WTC11 (cell line): ENCODE measurements around the gene KLK13. TPM values are rescaled to one million over a fixed set of nuclear protein-coding genes. Genes with fewer than 3 reads are reported as not detected.

Experiments used
- ARID4B ChIP-seq: sonication (generic); formaldehyde crosslinking; IDR thresholded peaks from 2 replicates; pipeline ENCODE4 v1.8.0; 2023; ENCODE audit warnings: missing genetic modification reagents, mild to moderate bottlenecking, borderline replicate concordance
- ATF2 ChIP-seq: sonication (generic); formaldehyde crosslinking; IDR thresholded peaks from 2 replicates; pipeline ENCODE4 v1.8.1; 2022; ENCODE audit warnings: low read depth, missing genetic modification reagents, borderline replicate concordance
- ATF6 ChIP-seq: sonication (generic); formaldehyde crosslinking; IDR thresholded peaks from 2 replicates; pipeline ENCODE4 v1.8.1; 2023; ENCODE audit warnings: mild to moderate bottlenecking, missing genetic modification reagents
- CTCF ChIP-seq: fragments of 200-600 bp; IDR thresholded peaks from 2 replicates; pipeline ENCODE4 v1.8.0; 2022; ENCODE audit warnings: antibody characterized with exemption
- ELF4 ChIP-seq: sonication (generic); formaldehyde crosslinking; IDR thresholded peaks from 2 replicates; pipeline ENCODE4 v1.8.1; 2022; ENCODE audit warnings: low read depth, mild to moderate bottlenecking, moderate library complexity, missing genetic modification reagents
- EMX1 ChIP-seq: fragments of 250-450 bp; sonication (Bioruptor Pico); IDR thresholded peaks from 2 replicates; pipeline ENCODE4 v1.8.0; 2021; ENCODE audit warnings: mild to moderate bottlenecking
- ETV6 ChIP-seq: sonication (generic); formaldehyde crosslinking; IDR thresholded peaks from 2 replicates; pipeline ENCODE4 v1.8.1; 2022; ENCODE audit warnings: mild to moderate bottlenecking, missing genetic modification reagents
- FOXK1 ChIP-seq: sonication (generic); formaldehyde crosslinking; IDR thresholded peaks from 2 replicates; pipeline ENCODE4 v1.8.0; 2022; ENCODE audit warnings: mild to moderate bottlenecking, moderate library complexity, missing genetic modification reagents
- FOXP1 ChIP-seq: sonication (generic); formaldehyde crosslinking; IDR thresholded peaks from 2 replicates; pipeline ENCODE4 v1.8.0; 2022; ENCODE audit warnings: missing genetic modification reagents, mild to moderate bottlenecking, moderate library complexity, borderline replicate concordance
- IRF1 ChIP-seq: sonication (generic); formaldehyde crosslinking; IDR thresholded peaks from 2 replicates; pipeline ENCODE4 v1.8.0; 2023; ENCODE audit warnings: missing genetic modification reagents
- JUN ChIP-seq: sonication (generic); formaldehyde crosslinking; IDR thresholded peaks from 2 replicates; pipeline ENCODE4 v1.8.0; 2023; ENCODE audit warnings: mild to moderate bottlenecking, missing genetic modification reagents
- MAX ChIP-seq: sonication (generic); formaldehyde crosslinking; IDR thresholded peaks from 2 replicates; pipeline ENCODE4 v1.8.0; 2022; ENCODE audit warnings: mild to moderate bottlenecking, missing genetic modification reagents
- RORB ChIP-seq: fragments of 250-450 bp; sonication (Bioruptor Pico); IDR thresholded peaks from 2 replicates; pipeline ENCODE4 v1.9.0; 2021; ENCODE audit warnings: mild to moderate bottlenecking
- STAT6 ChIP-seq: sonication (generic); formaldehyde crosslinking; conservative IDR thresholded peaks from 2 replicates; pipeline ENCODE4 v1.8.1; 2023; ENCODE audit warnings: mild to moderate bottlenecking, low read depth, missing genetic modification reagents, moderate library complexity
- TEAD1 ChIP-seq: sonication (generic); formaldehyde crosslinking; IDR thresholded peaks from 2 replicates; pipeline ENCODE4 v1.8.0; 2022; ENCODE audit warnings: mild to moderate bottlenecking, missing genetic modification reagents
- TEAD4 ChIP-seq: sonication (generic); formaldehyde crosslinking; IDR thresholded peaks from 2 replicates; pipeline ENCODE4 v1.8.0; 2022; ENCODE audit warnings: mild to moderate bottlenecking, missing genetic modification reagents
- ZMAT4 ChIP-seq: fragments of 250-450 bp; sonication (Bioruptor Pico); IDR thresholded peaks from 2 replicates; pipeline ENCODE4 v1.9.0; 2021; ENCODE audit warnings: mild to moderate bottlenecking
- ZNF263 ChIP-seq: sonication (generic); formaldehyde crosslinking; IDR thresholded peaks from 2 replicates; pipeline ENCODE4 v1.8.1; 2022; ENCODE audit warnings: low read depth, mild to moderate bottlenecking, moderate library complexity, missing genetic modification reagents
- ZNF281 ChIP-seq: sonication (generic); formaldehyde crosslinking; IDR thresholded peaks from 2 replicates; pipeline ENCODE4 v1.8.0; 2023; ENCODE audit warnings: mild to moderate bottlenecking, missing genetic modification reagents
- ZNF396 ChIP-seq: fragments of 250-450 bp; sonication (Bioruptor Pico); IDR thresholded peaks from 2 replicates; pipeline ENCODE4 v1.8.0; 2021; ENCODE audit warnings: mild to moderate bottlenecking, moderate library complexity, borderline replicate concordance
- ZNF423 ChIP-seq: fragments of 250-450 bp; sonication (Bioruptor Pico); IDR thresholded peaks from 2 replicates; pipeline ENCODE4 v2.1.2; 2022; ENCODE audit warnings: mild to moderate bottlenecking, moderate library complexity
- ZNF671 ChIP-seq: fragments of 250-450 bp; sonication (Bioruptor Pico); IDR thresholded peaks from 2 replicates; pipeline ENCODE4 v1.8.0; 2021; ENCODE audit warnings: mild to moderate bottlenecking
- total RNA-seq: library from RNA; stranded (reverse); gene quantifications from 3 replicates; pipeline ENCODE4 v1.2.3, GENCODE V29; 2021

Gene KLK13
- total RNA-seq, 1 experiment from 2014 or later, result 3.1 TPM

GRCh38 chr19:51108066-51108804 lies 43.3 kb upstream of the KLK13 start, which contains the start of gene CTU1 (continued):
- TF ChIP-seq ZNF281 (CRISPR knock-in tag) (peak; percentile 74), MAX (CRISPR knock-in tag) (peak; percentile 80), EMX1 (CRISPR knock-in tag) (no peak), STAT6 (CRISPR knock-in tag) (no peak), TEAD4 (CRISPR knock-in tag) (no peak), ATF2 (no peak), FOXK1 (CRISPR knock-in tag) (peak; percentile 89), ELF4 (CRISPR knock-in tag) (no peak), ZNF263 (no peak), IRF1 (no peak), JUN (CRISPR knock-in tag) (no peak), RORB (no peak), ARID4B (CRISPR knock-in tag) (peak; percentile 71; the same call in 1 of the 2 replicates), FOXP1 (CRISPR knock-in tag) (no peak; the same call in 1 of the 2 replicates), ATF6 (no peak), ETV6 (CRISPR knock-in tag) (peak; percentile 40; the same call in 1 of the 2 replicates), ZNF671 (CRISPR knock-in tag) (no peak), TEAD1 (CRISPR knock-in tag) (peak; percentile 30; the same call in 1 of the 2 replicates), ZNF423 (CRISPR knock-in tag) (no peak), CTCF (no peak), ZMAT4 (CRISPR knock-in tag) (no peak), ZNF396 (CRISPR knock-in tag) (no peak)
